GM12872 (cell line): ENCODE results near the gene LRRC3.

Experiments used
- TF ChIP-seq, protein P1 (sequence below): IDR thresholded peaks from 3 replicates; pipeline ENCODE4 v1.5.1; 2011; ENCODE audit warnings: low read depth, mild to moderate bottlenecking, low read length, moderate library complexity; ENCODE audit not compliant: insufficient read depth

The LRRC3 gene

DNA sequence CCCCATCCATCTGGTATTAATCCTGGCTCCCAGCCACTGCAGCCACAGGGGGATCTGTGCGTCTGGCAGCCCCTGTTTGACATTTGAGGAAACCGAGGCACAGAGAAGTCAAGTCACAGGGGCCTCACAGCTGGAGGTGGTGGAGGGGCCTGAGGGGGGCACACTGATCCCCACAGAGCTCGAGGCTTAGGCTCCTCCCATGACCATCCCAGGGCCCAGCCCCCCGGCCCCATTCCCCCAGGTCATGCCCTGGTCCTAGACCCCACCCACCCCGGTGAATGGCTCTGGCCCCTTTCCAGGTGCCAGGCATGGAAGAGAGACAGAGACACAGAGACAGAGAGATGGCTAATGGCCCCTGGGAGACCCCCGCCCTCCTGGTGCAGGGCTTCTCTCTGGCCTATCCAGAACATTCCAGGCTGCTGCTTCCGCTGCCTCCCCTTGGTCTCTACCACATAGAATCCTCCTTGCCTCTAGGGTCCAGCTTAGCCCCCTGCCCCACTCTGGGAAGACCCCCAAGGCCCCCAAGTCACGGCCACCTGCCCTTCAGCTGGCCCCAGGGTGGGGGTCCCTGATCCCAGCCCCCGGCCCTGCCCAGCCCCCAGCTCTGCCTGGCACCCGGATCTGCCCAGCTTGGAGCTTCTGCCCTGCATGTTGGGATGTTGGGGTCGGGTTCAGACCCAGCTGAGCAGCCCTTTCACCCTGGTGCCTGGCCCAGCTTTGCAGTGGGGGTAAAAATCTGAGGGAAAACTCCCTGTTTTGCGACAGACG lies 29.2 kb upstream of the LRRC3 start:
- TF ChIP-seq, protein P1, sequence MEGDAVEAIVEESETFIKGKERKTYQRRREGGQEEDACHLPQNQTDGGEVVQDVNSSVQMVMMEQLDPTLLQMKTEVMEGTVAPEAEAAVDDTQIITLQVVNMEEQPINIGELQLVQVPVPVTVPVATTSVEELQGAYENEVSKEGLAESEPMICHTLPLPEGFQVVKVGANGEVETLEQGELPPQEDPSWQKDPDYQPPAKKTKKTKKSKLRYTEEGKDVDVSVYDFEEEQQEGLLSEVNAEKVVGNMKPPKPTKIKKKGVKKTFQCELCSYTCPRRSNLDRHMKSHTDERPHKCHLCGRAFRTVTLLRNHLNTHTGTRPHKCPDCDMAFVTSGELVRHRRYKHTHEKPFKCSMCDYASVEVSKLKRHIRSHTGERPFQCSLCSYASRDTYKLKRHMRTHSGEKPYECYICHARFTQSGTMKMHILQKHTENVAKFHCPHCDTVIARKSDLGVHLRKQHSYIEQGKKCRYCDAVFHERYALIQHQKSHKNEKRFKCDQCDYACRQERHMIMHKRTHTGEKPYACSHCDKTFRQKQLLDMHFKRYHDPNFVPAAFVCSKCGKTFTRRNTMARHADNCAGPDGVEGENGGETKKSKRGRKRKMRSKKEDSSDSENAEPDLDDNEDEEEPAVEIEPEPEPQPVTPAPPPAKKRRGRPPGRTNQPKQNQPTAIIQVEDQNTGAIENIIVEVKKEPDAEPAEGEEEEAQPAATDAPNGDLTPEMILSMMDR = no peak

DNA sequence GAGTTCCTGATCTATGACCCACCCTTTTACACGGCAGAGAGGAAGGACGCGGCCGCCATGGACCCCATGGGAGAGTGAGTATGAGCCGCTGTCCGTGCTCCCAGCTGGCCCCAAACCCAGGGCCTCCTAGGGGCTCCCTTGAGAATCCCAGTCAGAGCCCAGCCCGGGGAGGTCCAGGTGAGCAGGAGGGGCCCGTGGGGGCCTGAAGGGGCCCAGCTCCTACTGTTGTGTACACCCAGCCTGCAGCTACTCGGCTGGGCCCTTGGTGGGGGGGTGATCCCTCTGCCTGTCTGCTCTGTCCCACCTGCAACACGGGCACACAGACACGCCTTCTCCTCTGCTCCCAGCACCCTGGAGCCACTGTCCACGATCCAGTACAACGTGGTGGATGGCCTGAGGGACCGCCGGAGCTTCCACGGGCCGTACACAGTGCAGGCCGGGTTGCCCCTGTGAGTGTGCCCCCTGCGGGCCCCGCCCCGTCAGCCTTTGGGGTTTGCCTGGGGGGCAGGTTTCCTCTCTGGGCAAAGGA lies 28.6 kb upstream of the LRRC3 start:
- TF ChIP-seq, protein P1 = no peak

DNA sequence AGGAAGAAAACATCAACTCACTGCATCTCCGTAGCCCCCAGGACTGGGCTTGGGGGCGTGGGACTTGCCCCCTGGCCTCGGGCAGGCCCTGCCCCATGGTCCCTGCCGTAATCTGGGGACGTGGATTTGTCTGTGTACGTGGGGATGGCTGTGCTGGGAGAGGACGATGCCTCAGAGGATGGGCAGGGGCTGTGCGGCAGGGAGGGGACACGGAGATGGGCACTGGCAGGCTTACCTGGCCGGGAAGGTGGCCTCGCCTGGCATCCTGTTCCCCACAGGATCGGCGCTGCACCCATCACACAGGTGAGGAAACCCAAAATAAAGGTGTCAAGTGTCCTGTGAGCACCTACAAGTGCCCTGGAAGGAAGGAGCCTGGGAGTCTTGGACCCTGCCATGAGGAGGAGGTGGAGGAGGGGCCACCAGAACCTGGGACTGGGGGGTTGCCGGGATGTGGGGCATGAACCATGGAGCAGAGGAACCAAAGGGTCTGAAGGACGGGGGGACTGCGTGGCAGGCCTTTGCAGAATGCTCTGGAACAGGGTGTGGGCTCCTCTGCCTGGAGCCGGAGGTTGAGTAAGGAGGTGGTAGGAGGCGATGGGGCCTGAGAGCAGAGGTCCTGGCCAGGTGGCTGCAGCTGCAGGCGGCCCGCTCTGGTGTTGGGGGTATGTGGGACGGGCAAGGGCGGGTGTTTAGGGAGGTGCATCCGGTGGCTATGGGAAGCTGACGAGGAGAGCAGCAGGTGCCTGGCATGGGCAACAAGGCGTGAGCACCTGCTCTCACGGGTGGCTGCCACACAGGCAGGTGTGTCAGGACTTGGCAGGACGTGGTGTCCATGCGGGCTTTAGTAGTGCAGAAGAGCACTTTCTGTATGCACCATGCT lies 27.8 kb upstream of the LRRC3 start:
- TF ChIP-seq, protein P1 = no peak

DNA sequence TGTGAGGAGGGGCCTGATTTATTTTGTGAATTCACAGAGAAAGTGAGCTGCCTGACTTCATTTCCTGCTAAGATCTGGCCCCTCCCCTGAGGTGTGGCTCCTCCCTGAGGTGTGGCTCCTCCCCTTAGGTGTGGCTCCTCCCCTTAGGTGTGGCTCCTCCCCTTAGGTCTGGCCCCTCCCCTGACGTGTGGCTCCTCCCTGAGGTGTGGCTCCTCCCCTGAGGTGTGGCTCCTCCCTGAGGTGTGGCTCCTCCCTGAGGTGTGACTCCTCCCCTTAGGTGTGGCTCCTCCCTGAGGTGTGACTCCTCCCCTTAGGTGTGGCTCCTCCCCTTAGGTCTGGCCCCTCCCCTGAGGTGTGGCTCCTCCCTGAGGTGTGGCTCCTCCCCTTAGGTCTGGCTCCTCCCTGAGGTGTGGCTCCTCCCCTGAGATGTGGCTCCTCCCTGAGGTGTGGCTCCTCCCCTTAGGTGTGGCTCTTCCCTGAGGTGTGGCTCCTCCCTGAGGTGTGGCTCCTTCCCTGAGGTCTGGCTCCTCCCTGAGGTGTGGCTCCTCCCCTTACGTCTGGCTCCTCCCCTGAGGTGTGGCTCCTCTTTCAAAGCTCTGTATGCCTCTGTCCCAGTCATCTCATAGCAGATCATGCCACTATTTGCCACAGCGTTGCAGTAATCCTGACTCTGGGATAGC lies 26.9 kb upstream of the LRRC3 start:
- TF ChIP-seq, protein P1 = no peak

DNA sequence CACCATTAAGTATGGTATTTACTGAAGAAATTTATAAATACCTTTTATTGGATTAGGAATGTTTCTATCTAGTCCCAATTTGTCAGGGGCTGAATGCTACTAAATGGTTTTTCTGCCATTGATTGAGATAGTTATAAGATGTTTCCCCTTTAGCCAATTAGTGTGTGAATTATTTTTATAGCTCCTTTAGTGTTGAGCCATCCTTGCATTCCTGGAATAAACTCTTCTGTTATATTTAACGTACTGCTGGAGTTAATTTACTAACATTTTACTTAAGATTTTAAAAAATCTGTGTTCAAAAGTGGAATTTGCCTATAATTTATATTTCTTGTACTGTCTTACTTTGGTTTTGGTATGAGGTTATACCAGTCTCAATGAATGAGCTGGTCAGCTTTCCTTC lies 25.4 kb upstream of the LRRC3 start:
- TF ChIP-seq, protein P1 = no peak

DNA sequence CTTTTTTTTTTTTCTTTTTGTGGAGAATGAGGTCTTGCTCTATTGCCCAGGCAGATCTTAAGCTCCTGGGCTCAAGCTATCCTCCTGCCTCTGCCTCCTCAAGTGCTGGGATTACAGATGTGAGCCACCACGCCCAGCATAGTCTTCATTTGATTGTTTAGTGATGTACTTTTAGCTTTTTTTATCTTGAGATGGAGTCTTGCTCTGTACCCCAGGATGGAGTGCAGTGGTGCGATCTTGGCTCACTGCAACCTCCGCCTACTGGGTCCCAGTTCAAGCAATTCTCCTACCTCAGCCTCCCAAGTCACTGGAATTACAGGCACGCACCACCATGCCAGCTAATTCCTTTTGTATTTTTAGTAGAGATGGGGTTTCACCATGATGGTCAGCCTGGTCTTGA lies 24.0 kb upstream of the LRRC3 start:
- TF ChIP-seq, protein P1 = no peak
